Activated naive CD4-positive, alpha-beta T cell treated with anti-CD3 and anti-CD28 coated beads, Interleukin-2, amount 50 U/mL, for 72 hours (primary cell): ENCODE results near the gene ACTG1. TPM values are rescaled to one million over a fixed set of nuclear protein-coding genes. Genes with fewer than 3 reads are reported as not detected.
A peak's percentile ranks its signal among the peaks of the same experiment; 100 is the strongest.

Experiments used
- ATAC-seq, 2 donors: fragments of 150-1000 bp; cut with Tn5 transposase; 2 replicates each; pipeline ENCODE4 v1.10.0; 2021; ENCODE audit warnings: mild to moderate bottlenecking in 2 of 2, moderate library complexity in 2 of 2
- DNase-seq, 2 donors: peaks; one replicate each; pipeline ENCODE4 v3.0.0; 2021 to 2022; ENCODE audit warnings: low spot score in 2 of 2
- H3K27ac Mint-ChIP-seq, 2 donors: one replicate each; pipeline ENCODE4 v1.8.0; 2022; ENCODE audit warnings: mild to moderate bottlenecking in 2 of 2, mixed read lengths in 2 of 2
- H3K36me3 Mint-ChIP-seq, 2 donors: one replicate each; pipeline ENCODE4 v1.8.0; 2022; ENCODE audit warnings: mixed read lengths in 2 of 2
- H3K9me3 Mint-ChIP-seq, 2 donors: one replicate each; pipeline ENCODE4 v1.8.0; 2022; ENCODE audit warnings: mixed read lengths in 2 of 2
- total RNA-seq, 2 donors: library from RNA; stranded (reverse); gene quantifications; one replicate each; pipeline ENCODE4 v1.2.3, GENCODE V29; 2022

Gene ACTG1
- total RNA-seq, result 1,000 to 10,000 TPM; 6,062 to 6,573 TPM

DNA sequence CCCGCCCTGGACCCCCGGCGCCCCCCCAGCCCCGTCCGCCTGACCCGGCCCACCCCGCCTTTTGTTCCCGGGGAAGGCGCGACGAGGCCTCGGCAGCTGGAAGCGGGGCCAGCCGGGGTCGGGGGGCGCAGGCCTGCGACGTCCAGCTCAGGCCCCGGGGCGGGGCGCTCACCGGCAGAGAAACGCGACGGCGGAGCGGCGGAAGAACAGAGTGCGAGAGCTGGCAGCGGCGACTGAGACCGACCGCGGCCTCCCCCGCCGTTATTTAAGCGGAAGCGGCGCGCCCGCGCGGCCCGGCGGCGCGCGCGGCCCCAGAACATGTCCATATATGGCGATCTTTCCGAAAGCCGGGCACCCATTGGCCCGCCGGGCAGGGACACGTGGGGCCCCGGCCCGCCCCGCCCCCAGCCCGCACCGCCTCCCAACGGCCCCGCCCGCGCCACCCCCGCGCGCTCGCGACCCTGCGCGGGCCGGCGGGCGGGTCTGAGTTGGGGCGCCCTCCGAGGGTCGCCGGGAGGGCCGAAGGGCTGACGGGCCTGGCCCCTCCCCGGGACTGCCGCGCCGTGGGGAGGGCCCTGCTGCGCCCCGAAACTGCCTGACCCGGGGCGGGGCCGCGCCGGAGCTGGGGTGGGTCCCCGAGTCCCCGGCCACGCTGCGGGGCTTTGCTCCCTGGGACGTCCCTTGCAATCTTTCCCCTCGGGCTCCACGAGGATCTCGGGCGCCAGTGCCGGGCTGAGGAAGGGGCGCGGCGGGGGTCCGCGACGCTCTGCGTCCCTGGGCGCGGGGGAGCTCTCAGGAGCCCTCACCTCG, at the start of gene ACTG1:
Gene ACTG1, minus strand, starts transcription at position 238 of the 810 bp plus-strand sequence. CDS start 445 bp downstream, outside the sequence.
- peaks cover 0 to 3% of the 10 kb centered on the region in 2 donors for H3K9me3 Mint-ChIP-seq
- DNase-seq (peak; percentile 91 to 94), ATAC-seq (peak; percentile 64 to 66)
- peaks cover 38 to 46% of the 10 kb centered on the region in 2 donors for H3K36me3 Mint-ChIP-seq
- peak within 1 kb of the TSS; percentile 88 to 98 for H3K27ac Mint-ChIP-seq

DNA sequence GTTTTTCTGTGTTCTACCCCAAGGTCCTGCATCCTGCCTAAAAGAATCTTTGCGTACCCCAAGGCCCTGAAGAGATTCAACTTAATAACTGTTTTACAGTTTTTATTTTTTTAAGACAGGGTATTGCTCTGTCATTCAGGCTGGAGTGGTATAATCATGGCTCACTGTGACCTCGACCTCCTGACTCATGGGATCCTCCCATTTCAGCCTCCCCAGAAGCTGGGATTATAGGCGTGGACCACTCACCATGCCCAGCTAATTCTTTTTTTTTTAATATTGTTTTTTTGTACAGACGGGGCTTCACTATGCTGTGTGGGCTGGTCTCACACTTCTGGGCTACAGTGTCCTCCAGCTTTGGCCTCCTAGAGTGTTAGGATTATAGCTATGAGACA, 48.9 kb upstream of the ACTG1 start:
- DNase-seq (no peak), ATAC-seq (peak in 1 of 2 donors; percentile 39)
- peak overlapping the region in 1 of 2 donors; percentile 39 for H3K27ac Mint-ChIP-seq
- no peaks in the 10 kb centered on the region for H3K9me3 Mint-ChIP-seq
- peaks cover 0 to 17% of the 10 kb centered on the region in 2 donors for H3K36me3 Mint-ChIP-seq

DNA sequence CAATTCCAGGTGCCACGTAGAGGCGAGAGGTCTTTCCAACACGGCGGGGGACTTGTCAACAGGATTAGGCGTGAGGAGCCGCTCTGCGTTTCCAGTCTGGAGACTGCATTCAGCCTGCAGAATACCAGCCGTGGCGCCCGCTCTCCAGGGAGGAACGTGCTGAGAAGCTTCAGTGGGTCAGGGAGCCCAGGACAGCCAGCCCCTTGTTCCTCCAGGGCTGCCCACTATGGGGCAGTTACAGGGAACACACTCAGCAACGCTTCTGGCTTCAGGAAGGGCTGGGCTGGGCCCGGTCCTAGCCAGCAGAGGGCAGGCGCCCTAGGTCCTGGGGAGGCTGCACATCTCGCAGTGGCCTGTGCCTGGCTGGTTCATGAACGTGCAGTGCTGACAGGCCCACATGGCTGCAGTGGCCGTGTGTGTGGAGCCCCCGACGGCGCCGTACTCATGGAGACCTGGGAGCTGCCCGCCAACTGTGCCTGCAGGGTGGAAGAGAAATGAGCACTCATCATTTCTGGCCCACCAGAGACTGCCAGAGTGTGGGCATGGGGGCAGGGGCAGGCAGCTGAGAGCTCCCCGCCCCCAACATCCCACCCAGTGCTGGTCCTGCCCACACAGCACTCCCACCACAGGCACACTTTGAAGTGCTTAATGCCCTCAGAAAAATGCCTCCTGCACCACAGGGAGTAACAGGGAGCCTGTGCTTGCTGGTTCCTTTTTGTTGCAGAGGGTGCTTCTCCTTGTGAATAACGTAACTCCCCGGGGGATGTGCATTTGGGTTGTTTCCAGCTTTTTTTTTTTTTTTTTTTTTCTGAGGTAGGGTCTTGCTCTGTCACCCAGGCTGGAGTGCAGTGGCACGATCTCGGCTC, 46.6 kb upstream of the ACTG1 start:
- ATAC-seq (no peak), DNase-seq (peak in 1 of 2 donors; percentile 51)
- Mint-ChIP-seq H3K9me3 (no peaks in the 10 kb centered on the region), H3K36me3 (no peaks in the 10 kb centered on the region), H3K27ac (peak overlapping the region in 1 of 2 donors; percentile 55)

DNA sequence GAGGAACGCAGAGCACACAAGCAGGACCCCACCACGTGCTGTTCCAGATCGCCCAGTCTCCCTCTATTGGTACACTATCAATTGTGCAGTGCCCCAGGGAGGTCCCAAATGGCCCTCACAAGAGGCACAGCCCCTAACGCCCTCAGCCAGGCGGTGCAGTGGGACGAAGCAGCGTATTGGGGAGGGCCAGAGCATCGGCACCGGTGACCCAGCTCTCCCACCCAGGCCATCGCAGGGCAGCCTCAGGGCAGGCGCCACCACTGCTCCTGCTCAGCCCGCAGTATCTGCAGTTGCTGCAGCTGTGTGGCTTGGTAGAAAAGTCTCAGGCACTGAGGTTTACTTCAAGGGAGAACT, 45.5 kb upstream of the ACTG1 start:
- H3K27ac Mint-ChIP-seq, result peak overlapping the region in 1 of 2 donors; percentile 53
- H3K36me3 Mint-ChIP-seq, result no peaks in the 10 kb centered on the region
- H3K9me3 Mint-ChIP-seq, result no peaks in the 10 kb centered on the region
- DNase-seq (no peak), ATAC-seq (no peak)

DNA sequence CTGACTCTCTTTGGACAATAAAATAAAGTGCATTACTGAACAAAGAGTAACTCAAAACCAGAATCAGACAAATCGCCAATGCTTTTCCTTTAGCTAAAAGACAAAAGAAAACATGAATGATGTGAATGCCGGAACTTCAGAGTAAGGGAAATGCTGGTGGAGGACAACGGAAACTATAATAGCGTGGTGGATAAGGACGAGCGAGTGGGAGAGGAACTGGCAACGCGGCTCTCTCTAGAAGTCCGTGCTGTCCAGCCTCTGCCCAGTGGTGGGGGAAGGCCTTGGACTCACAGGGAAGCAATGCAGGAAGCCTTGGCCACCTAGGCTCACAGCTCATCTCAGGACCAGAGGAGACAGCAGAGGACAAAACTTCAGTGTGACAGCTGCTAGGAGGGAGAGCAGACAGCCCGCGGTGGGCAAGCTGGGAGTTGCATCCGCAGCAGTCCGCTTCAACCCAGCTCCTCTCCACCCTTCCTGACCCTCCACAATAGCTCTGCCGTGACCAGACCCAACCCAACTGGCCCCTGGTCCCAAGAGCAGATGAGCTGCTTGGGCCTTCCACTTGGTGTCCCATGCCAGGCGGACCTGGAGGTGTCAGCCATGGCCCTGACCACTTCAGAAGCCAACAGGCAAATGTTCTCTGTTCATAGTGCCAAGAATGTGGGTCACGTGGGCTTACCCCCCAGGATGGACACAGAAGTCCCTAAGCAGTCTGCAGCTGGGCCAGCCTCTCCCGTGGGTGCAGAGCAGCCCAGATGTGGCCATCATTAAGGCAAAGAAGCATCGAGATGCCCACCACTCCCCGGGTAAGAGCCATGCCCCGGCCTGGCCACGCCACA, 44.9 kb upstream of the ACTG1 start:
- Mint-ChIP-seq H3K27ac (peak overlapping the region in 1 of 2 donors; percentile 53), H3K9me3 (no peaks in the 10 kb centered on the region), H3K36me3 (no peaks in the 10 kb centered on the region)
- DNase-seq, result no peak
- no peak for ATAC-seq

DNA sequence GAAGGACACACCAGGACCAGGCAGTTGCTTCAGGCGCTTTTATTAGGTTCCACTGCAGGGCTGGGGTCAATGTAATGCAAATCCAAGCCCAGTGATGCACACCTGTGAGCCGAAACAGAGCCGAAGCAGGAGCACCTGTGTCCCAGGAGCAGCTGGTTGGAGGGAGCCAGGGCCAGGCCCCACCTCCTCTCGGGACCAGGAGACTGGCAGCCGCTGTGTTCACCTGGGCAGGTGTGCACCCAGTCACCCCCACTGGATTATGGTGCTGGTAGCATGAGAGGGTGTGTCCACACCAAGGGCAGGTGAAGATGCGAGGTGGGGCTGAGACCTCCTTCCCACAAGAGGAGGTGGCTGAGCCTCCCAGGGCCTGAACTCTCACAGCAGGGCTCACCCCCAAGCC, 44.3 kb upstream of the ACTG1 start:
- no peak for ATAC-seq
- Mint-ChIP-seq H3K27ac (no peak overlapping the region), H3K36me3 (no peaks in the 10 kb centered on the region), H3K9me3 (no peaks in the 10 kb centered on the region)
- DNase-seq, result no peak

DNA sequence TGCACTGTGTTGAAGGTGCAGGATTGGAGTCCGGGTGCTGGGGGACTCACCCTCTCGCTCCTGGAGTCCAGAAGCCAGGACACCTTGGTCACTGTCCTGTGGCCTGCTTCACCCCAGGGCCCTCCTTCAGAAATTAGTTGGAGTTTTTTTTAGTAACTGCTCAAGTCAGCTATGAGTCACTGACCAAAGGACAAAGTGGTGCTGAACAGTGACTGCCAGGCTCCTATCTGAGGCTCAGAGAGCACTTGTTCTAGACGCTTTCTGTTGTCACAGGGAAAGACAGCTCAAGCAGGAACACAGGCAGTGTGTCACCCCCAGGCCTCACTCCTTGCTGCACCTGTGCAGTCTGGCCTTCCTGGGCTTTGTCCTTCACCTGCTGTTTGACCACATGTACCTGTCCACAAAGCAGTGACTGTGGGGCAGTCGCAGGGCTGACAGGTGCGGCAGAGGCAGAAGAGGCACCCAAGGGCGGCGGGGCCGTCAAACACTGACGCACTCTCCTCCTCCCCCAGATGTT, 43.6 kb upstream of the ACTG1 start:
- H3K9me3 Mint-ChIP-seq, result no peaks in the 10 kb centered on the region
- H3K36me3 Mint-ChIP-seq, result peaks cover 0 to 5% of the 10 kb centered on the region in 2 donors
- DNase-seq (no peak), ATAC-seq (peak in 1 of 2 donors; percentile 11)
- H3K27ac Mint-ChIP-seq, result peak overlapping the region; percentile 46 to 72

DNA sequence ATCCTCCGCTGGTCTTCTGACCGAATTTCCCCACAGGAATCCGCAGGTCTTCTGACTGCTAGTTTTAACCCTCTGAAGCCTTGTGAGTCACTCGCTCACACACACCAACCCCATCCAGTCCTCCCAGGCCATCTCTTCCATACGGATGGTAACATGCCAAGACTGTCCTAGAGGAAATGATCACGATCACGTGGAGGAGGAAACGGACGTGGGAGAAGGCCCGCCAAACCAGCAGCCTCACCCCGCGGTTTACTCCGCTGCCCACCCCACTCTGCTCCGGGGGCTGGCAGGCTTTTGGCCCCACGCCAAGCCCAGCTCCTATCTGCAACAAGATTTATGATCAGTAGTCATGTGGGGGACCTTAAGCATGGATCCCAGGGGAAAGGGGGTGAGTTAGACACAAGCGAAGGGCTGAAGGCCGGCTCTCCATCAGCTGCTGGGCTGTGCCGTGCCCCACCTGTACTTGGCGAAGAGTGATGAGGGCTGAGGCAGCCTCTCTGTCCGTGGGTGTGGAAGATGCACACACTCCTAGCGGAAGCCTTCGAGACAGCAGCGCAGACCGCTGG, 41.1 kb upstream of the ACTG1 start:
- ATAC-seq (peak in 1 of 2 donors; percentile 57), DNase-seq (peak in 1 of 2 donors; percentile 69)
- Mint-ChIP-seq H3K9me3 (no peaks in the 10 kb centered on the region), H3K36me3 (peaks cover 0 to 14% of the 10 kb centered on the region in 2 donors), H3K27ac (peak overlapping the region; percentile 85 to 87)

DNA sequence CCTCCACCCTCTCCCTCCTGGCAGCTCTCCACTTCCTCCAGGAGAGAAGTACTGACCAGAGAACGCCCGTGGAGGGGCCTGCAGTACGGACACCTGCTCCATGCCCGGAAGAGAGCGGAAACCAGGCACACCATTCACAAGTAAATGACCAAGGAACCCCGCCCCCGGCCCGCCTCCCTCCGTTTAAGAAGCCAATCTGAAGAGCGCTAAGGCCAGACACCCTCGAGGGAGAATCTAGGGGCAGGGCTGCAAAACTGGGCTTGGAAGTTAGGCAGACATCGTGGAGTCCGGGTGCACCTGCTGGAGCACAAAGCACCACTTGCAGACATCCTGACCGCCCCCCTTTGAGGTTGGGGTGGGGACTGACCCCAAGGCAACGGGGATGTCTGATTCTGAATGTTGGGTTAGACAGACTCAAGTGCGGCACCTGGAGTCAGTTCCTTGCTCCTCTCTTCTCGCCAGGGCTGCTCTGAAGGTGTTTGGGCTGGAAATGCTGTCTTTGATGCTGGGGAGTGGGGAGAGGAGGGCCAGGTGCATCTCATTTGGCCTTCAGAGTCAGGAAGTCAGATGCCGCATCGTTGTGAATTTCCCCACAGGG, 40.5 kb upstream of the ACTG1 start:
- peaks cover 0 to 14% of the 10 kb centered on the region in 2 donors for H3K36me3 Mint-ChIP-seq
- peak overlapping the region; percentile 85 to 87 for H3K27ac Mint-ChIP-seq
- peak; percentile 60 to 77 for ATAC-seq
- peak; percentile 71 to 80 for DNase-seq
- H3K9me3 Mint-ChIP-seq, result no peaks in the 10 kb centered on the region

DNA sequence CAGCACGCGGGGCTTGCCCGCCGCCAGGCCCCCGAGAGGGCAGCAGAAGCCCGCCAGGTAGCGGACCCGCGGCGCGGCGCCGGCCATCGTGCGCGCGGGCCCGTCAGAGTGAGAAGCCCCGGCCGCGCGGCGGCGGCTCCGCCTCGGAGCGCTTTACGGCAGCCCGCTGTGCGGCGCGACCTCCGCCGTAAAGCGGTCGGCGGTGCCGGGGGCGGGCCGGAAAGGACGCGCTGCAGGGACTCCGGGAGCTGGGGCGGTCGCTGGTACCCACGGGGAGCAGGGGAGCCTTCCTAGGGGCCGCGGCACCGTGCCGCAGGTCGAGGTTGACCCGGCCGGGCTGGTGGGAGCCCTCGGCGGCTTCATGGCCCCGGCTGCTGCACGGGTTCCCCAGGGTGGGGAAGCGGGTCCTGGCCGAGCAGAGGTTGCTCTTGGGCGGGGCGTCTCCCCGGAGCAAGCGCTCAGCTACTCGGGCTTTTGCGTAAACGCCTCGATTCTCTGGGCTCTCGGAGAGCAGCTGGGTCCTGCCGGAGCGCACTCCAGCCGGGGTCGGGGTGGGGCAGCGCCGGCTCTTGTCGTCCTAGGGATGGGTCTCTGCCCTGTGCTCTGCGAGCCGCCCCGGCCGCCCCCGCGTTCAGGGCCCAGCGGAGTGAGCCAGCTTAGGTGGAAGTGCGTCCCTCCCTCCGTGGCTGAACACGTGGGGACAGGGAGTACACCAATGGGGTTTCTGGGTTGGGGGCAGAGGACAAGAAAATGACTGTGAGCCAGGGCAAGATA, 39.8 kb upstream of the ACTG1 start, which contains the start of gene FAAP100:
Gene FAAP100, minus strand, starts transcription at position 110 of the 774 bp plus-strand sequence. Its CDS starts 23 bp downstream, at position 87.
- Mint-ChIP-seq H3K27ac (peak within 1 kb of the TSS; percentile 87 to 93), H3K9me3 (no peaks in the 10 kb centered on the region), H3K36me3 (peaks cover 0 to 14% of the 10 kb centered on the region in 2 donors)
- peak; percentile 54 to 73 for ATAC-seq
- peak; percentile 84 to 90 for DNase-seq

DNA sequence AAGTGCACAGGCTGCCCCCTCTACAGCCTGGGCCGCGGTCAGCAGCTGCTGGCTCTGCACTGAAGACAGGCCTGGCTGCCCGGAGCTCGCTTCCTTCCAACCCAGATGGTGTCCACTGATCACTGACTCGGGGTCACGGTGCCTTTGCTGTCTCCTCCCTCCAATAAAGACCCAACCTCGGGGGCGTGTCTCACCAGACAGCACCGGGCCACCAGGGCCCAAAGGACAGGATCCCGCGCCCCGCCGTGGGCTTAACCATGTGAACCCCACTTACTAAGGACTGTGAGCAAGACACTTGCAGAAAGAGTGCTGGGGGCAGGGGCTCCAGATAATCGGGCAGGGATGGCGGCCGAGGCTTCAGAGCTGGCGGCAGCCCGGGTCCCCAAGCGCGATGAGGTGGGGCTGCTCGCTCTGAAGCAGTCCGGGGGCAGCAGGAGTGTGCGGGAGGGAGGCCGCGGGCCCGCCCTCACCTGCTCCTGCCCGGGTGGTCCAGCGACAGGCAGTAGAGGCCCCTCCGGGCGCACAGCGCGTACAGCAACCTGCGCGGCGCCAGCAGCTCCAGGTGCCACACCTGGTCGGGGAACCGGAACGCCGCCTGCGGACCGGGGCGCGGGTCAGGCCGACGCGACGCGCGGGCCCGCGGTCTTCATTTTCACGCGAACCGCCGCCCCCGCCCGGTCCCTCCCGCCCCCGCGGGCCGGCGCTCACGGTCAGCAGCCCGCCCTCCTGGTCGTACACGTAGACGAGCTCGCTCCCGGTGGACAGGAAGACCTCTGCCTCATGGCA, 39.1 kb upstream of the ACTG1 start:
- no peak for ATAC-seq

DNA sequence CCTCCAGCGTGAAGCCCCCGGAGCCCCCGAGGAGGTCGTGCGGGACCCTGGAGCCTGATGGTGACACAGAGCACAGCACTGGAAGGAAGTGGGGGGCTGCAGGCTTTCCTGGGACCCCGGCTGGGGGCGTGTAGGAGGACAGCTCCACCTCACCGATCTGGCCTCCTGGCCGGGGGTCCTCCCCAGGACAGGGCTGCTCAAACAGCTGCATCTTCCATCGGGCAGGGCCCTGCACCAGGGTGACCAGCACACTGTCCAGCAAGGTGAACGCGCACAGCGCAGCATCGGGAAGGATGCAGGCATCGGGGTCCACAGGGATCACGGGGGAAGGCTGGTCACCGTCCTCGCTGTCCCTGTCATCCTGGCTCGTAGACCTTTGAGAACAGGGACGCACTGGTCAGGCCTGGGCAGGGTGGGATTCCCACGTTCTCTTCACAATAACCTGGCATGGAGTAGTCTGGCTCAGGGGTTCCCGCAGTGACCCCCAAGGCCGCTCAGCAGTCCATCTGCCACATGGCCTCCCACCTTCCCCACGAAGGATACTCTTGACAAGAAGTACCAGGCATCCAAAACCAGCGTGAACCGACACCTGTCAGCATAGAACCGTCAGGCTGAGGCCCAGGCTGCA, 38.3 kb upstream of the ACTG1 start:
- H3K27ac Mint-ChIP-seq, result peak overlapping the region; percentile 77 to 93
- no peak for ATAC-seq
- H3K9me3 Mint-ChIP-seq, result no peaks in the 10 kb centered on the region
- peaks cover 0 to 14% of the 10 kb centered on the region in 2 donors for H3K36me3 Mint-ChIP-seq
- no peak for DNase-seq

More for the DNA sequence above, 39.1 kb upstream of the ACTG1 start:
- H3K36me3 Mint-ChIP-seq, result peaks cover 0 to 14% of the 10 kb centered on the region in 2 donors
- DNase-seq, result peak in 1 of 2 donors; percentile 36
- no peaks in the 10 kb centered on the region for H3K9me3 Mint-ChIP-seq
- peak overlapping the region; percentile 77 to 93 for H3K27ac Mint-ChIP-seq

DNA sequence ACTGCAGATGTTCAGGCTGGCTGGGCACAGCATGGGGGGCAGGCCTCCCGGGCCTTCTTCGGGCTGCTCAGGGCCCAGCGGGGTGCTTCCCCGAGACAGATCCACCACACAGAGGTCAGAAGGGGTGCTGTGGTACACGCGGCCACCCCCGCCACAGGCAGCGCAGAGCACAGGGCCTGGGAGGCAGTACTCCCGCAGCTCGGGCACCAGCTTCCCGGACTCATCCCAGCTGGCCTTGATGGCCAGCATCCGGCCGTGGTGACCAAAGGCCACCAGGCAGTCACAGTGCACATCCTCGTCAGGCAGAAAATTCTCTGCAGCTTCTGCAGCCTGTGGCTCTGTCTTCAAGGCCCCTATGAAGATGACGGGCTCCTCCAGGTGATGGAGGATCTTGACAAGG, 37.7 kb upstream of the ACTG1 start:
- peaks cover 0 to 14% of the 10 kb centered on the region in 2 donors for H3K36me3 Mint-ChIP-seq
- no peaks in the 10 kb centered on the region for H3K9me3 Mint-ChIP-seq
- ATAC-seq (no peak), DNase-seq (no peak)
- H3K27ac Mint-ChIP-seq, result peak overlapping the region; percentile 74 to 77

DNA sequence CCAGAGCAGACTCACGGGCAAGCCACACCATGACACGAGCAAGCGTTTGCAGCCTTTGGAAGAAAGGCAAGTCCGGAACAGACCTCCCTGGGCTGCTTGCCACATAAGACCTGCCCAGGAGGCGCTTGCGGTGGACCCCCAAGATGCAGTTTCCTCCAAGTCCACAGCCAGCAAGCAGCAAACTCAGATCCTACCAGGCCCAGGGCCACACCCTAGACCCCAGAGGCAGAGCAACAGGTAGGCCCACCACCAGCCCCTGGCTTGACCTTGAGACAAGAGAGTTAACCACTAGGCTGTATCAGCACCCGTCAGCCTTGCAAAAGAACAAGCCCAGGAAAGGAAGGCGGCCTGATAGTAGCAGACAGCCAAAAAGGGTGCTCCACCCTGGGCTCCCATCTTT, 37.2 kb upstream of the ACTG1 start:
- Mint-ChIP-seq H3K36me3 (peaks cover 0 to 14% of the 10 kb centered on the region in 2 donors), H3K9me3 (no peaks in the 10 kb centered on the region), H3K27ac (peak overlapping the region in 1 of 2 donors; percentile 74)
- no peak for ATAC-seq
- no peak for DNase-seq
